AG04449 (cell line): ENCODE results near the gene NLGN3.

ENCODE experiments used
- CTCF ChIA-PET: fragments of 350-600 bp; formaldehyde crosslinking; extraction: SDS; loops from one replicate; lab custom pipeline; 2021; ENCODE audit warnings: antibody characterized with exemption; lab: Yijun Ruan, JAX
- POLR2A ChIA-PET: fragments of 400-600, 350-600 bp; formaldehyde crosslinking; extraction: SDS; loops from one replicate; lab custom pipeline; 2020; ENCODE audit warnings: antibody characterized with exemption, inconsistent platforms; lab: Yijun Ruan, JAX
- DNase-seq: peaks from one replicate; pipeline ENCODE4 v3.0.0-alpha.2; 2010; ENCODE audit warnings: low read depth, low spot score
- H3K4me3 ChIP-seq: 2 replicates; pipeline ENCODE4 v1.5.1; 2011; ENCODE audit warnings: low read depth, mild to moderate bottlenecking, control low read depth, low read length
- TF ChIP-seq, protein P1 (sequence below): IDR thresholded peaks from one replicate; pipeline ENCODE4 v1.5.1; 2011; ENCODE audit warnings: mild to moderate bottlenecking, moderate library complexity, low read length, control low read depth, inconsistent platforms; ENCODE audit not compliant: insufficient read depth; ENCODE audit errors: missing control alignments

The NLGN3 gene

DNA sequence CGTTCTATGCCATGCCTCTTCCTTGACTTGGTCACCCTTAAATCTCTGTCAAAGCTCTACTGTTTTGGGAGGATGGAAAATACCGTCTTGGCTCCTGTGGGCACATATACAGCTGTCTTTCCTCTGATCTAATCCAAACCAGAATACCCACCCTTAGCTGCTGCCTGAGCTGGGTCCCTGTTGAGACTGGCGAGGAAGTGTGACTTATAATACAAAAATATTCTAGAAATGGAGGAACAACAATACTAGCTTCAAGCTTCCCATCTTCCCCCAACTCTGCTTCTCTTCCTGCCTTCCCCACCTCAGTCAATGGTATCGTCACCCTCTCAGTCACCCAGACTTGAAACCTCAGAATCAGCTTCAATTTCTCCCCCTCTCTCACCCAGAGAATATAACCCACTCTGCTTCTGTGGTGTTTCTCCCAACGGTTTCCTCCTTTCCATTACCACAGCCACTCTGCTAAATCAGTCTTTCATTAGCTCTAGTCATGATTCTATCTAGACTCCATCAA, 32.7 kb upstream of the NLGN3 start:
- ChIA-PET CTCF (interaction anchor here (2.9 kb wide), 1 partner anchor 12 kb away, joined by 15 read pairs; no protein-coding TSS in a partner anchor), POLR2A (no interaction called here)
- TF ChIP-seq, protein P1, sequence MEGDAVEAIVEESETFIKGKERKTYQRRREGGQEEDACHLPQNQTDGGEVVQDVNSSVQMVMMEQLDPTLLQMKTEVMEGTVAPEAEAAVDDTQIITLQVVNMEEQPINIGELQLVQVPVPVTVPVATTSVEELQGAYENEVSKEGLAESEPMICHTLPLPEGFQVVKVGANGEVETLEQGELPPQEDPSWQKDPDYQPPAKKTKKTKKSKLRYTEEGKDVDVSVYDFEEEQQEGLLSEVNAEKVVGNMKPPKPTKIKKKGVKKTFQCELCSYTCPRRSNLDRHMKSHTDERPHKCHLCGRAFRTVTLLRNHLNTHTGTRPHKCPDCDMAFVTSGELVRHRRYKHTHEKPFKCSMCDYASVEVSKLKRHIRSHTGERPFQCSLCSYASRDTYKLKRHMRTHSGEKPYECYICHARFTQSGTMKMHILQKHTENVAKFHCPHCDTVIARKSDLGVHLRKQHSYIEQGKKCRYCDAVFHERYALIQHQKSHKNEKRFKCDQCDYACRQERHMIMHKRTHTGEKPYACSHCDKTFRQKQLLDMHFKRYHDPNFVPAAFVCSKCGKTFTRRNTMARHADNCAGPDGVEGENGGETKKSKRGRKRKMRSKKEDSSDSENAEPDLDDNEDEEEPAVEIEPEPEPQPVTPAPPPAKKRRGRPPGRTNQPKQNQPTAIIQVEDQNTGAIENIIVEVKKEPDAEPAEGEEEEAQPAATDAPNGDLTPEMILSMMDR: no peak
- DNase-seq: no peak
- H3K4me3 ChIP-seq: no peak overlapping the region

DNA sequence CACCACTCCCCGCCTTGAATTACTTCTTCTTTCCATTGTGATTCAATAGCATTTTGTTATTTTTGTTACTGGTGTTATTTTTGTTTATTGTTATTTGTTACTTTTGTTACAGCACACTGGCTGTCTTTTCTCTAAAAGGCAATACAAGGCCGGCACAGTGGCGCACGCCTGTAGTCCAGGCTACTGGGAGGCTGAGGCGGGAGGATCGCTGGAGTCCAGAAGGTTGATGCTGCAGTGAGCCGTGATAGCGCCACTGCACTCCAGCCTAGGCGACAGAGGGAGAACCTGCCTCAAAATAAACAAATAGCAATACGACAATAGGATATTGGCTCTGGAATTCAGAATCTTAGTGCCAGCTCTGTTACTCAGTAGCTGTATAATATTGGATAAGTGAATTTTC, 27.3 kb upstream of the NLGN3 start:
- no peak overlapping the region for H3K4me3 ChIP-seq
- TF ChIP-seq, protein P1: no peak
- ChIA-PET CTCF (interaction anchor here (2.1 to 4.7 kb wide), 2 partner anchors 12 to 17 kb away, joined by 14 to 28 read pairs; no protein-coding TSS in a partner anchor), POLR2A (interaction anchor here (1.6 kb wide), 1 partner anchor 15 kb away, joined by 5 read pairs; no protein-coding TSS in a partner anchor)
- no peak for DNase-seq

DNA sequence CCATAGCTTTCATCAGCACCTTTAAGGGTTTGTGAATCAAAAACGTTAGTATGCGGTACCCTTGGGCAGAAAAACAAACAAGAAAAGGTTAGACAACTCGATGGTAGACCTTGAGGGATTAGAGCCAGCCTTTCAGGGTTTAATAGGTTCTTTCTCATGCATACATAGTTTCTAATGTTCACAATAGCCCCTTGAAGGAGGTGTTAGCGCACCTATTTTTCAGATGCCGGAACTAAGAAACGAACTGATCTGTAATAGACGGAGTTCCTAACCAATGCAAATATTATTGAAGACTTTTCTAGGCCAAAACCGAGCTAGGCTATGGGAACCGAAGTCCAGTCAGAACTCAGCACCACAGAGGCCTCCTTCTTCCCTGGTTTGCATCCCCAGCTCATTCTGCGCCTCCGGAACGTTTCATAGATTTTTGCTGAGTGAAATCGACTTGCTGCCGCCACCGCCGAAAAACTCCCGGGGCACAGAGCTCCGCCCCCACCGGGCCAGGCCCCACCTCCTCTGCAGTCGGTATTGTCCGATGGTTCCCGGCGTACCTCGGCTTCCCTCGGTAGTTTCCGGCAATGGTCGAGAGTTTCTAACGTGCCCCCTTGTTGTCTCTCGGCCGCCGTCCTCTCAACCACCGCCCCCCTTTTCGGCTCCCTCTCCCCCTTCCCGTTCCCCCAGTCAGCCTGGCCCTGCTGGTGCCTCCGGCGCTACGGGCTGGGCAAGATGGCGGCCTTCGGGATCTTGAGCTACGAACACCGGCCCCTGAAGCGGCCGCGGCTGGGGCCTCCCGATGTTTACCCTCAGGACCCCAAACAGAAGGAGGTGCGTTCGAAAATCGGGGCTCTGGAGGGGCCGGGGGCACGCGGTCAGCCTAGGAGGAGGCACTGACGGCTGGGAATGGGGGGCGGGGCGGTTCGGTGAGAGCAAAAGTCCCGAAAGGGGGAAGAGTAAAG, 26.3 kb upstream of the NLGN3 start, which contains the start of gene MED12:
TSS of gene MED12 (plus strand) at position 565 of the 953 bp plus-strand sequence. CDS start at position 724, 159 bp downstream.
- TF ChIP-seq, protein P1: no peak
- ChIA-PET POLR2A (interaction anchor here (1.1 to 1.6 kb wide), 3 partner anchors 9 to 51 kb away, joined by 3 to 5 read pairs (median 5); partner anchors contain the start of gene SNX12), CTCF (interaction anchor here (1.0 to 4.7 kb wide), 5 partner anchors 11 to 60 kb away, joined by 3 to 28 read pairs (median 4); no protein-coding TSS in a partner anchor)
- DNase-seq: no peak
- peak within 1 kb of the TSS; percentile 62 for H3K4me3 ChIP-seq

DNA sequence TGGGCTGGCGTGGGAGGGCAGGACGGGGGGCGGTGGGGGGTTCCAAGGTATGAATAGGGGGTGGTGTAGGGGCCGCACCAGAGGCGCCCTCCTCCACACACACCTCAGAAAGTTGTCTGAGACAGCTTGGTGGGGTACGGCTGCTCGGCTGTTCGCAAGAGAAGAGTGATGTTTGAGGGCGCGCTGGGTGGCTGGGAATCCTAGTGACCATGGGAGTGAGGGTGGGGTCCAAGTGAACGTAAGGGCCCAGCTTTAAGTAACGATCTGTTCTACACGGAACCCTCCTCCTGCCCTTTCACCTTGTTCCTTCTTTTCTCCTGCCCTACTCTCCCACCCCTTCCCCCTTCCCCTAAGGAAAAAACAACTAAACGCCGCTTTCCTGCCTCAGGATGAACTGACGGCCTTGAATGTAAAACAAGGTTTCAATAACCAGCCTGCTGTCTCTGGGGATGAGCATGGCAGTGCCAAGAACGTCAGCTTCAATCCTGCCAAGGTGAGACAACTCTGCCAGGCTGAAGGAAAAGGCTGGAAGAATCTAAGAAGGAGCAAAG, 25.6 kb upstream of the NLGN3 start:
- TF ChIP-seq, protein P1: no peak
- CTCF ChIA-PET: interaction anchor here (1.0 to 4.7 kb wide), 5 partner anchors 11 to 59 kb away, joined by 3 to 28 read pairs (median 4); no protein-coding TSS in a partner anchor
- no peak for DNase-seq
- peak overlapping the region; percentile 62 for H3K4me3 ChIP-seq
- POLR2A ChIA-PET: interaction anchor here (1.1 to 1.6 kb wide), 3 partner anchors 8 to 51 kb away, joined by 3 to 5 read pairs (median 5); partner anchors contain the start of gene SNX12

DNA sequence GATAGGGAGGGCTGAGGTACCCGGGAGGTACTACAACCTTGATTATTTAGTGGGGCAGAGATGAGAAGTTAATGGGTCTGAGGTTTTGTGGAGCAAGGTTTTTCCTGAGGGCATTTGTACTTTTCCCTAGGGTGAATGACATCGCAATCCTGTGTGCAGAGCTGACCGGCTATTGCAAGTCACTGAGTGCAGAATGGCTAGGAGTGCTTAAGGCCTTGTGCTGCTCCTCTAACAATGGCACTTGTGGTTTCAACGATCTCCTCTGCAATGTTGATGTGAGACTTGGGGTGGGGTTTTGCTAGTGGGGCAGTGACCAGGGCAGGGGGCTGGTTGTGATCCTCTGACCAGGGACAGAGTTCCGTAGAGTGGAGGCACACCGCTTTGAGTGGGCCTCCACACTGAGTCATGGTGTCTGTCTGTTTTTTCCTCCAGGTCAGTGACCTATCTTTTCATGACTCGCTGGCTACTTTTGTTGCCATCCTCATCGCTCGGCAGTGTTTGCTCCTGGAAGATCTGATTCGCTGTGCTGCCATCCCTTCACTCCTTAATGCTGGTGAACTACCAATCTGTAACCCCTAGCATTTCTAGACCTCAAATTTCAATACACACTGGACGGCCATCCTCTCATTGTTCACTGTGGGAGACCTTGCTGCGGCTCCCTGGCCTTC, 16.3 kb upstream of the NLGN3 start:
- CTCF ChIA-PET: interaction anchor here (0.6 to 3.6 kb wide), 11 partner anchors 9 to 161 kb away, joined by 3 to 28 read pairs (median 5); partner anchors contain the start of genes MED12 and NLGN3
- POLR2A ChIA-PET: no interaction called here

More for the DNA sequence above, 16.3 kb upstream of the NLGN3 start:
- DNase-seq: no peak
- no peak overlapping the region for H3K4me3 ChIP-seq
- TF ChIP-seq, protein P1: no peak
